IMR-90 (cell line): ENCODE measurements around the gene TM7SF2. TPM values are rescaled to one million over a fixed set of nuclear protein-coding genes. Genes with fewer than 3 reads are reported as not detected.

Experiments
- ATAC-seq: fragments of 200-7000 bp; cut with Tn5 transposase; 2 replicates; pipeline ENCODE4 v1.9.1; 2020; ENCODE audit warnings: low read depth, mild to moderate bottlenecking, moderate library complexity
- BruUV-seq: library from RNA; stranded (reverse); fragments of 400-500 nt; replicated peaks from 2 replicates; lab custom pipeline; 2021; lab: Mats Ljungman, UMichigan
- CTCF ChIA-PET: fragments of 300-600 bp; formaldehyde crosslinking; extraction: SDS; loops from one replicate; lab custom pipeline; 2021; ENCODE audit warnings: antibody characterized with exemption; lab: Yijun Ruan, JAX
- POLR2A ChIA-PET: fragments of 300-600 bp; sonication (Branson Sonifier 250); formaldehyde crosslinking; loops from one replicate; lab custom pipeline; 2022; ENCODE audit warnings: antibody characterized with exemption; ENCODE audit not compliant: unreplicated experiment; lab: Charles Lee
- DNase-seq: peaks from one replicate; pipeline ENCODE4 v3.0.0; 2013
- H2AFZ ChIP-seq: replicated peaks from 2 replicates; pipeline ENCODE3; 2013; ENCODE audit warnings: low read length, mild to moderate bottlenecking; ENCODE audit not compliant: poor library complexity
- H2AK5ac ChIP-seq: 2 replicates; pipeline ENCODE4 v1.6.1; 2013; ENCODE audit warnings: low read depth, low read length, inconsistent platforms
- H2AK9ac ChIP-seq: replicated peaks from 2 replicates; pipeline ENCODE3; 2013; ENCODE audit warnings: mild to moderate bottlenecking, low read depth, low read length, moderate library complexity; ENCODE audit not compliant: poor library complexity
- H2BK120ac ChIP-seq: 2 replicates; pipeline ENCODE4 v1.6.1; 2013; ENCODE audit warnings: low read depth, low read length, inconsistent platforms
- H2BK15ac ChIP-seq: 3 replicates; pipeline ENCODE4 v1.6.1; 2013; ENCODE audit warnings: low read depth, low read length, inconsistent platforms
- H2BK20ac ChIP-seq: 2 replicates; pipeline ENCODE4 v1.6.1; 2013; ENCODE audit warnings: low read depth, mild to moderate bottlenecking, inconsistent platforms, low read length, moderate library complexity
- H2BK5ac ChIP-seq: 2 replicates; pipeline ENCODE4 v1.6.1; 2013; ENCODE audit warnings: mild to moderate bottlenecking, low read depth, low read length, inconsistent platforms; ENCODE audit not compliant: poor library complexity, severe bottlenecking
- H3K14ac ChIP-seq: replicated peaks from 2 replicates; pipeline ENCODE4 v1.6.1; 2013; ENCODE audit warnings: low read depth, low read length, inconsistent platforms
- H3K18ac ChIP-seq: 2 replicates; pipeline ENCODE4 v1.6.1; 2013; ENCODE audit warnings: low read depth, low read length, control low read depth
- H3K23ac ChIP-seq: 2 replicates; pipeline ENCODE4 v1.6.1; 2013; ENCODE audit warnings: low read depth, low read length, inconsistent platforms
- H3K27ac ChIP-seq: 2 replicates; pipeline ENCODE4 v1.5.1; 2013; ENCODE audit warnings: mild to moderate bottlenecking, control low read depth, low read length; ENCODE audit not compliant: insufficient read depth
- H3K27me3 ChIP-seq: 2 replicates; pipeline ENCODE4 v1.6.1; 2013; ENCODE audit warnings: low read length; ENCODE audit not compliant: control insufficient read depth, insufficient read depth
- H3K36me3 ChIP-seq: 2 replicates; pipeline ENCODE4 v1.6.1; 2013; ENCODE audit warnings: low read length, mixed read lengths; ENCODE audit not compliant: control insufficient read depth, insufficient read depth
- H3K4ac ChIP-seq: 2 replicates; pipeline ENCODE4 v1.6.1; 2013; ENCODE audit warnings: low read depth, low read length, inconsistent platforms
- H3K4me1 ChIP-seq: 2 replicates; pipeline ENCODE4 v1.6.1; 2013; ENCODE audit warnings: low read length, mixed read lengths; ENCODE audit not compliant: control insufficient read depth, insufficient read depth
- H3K4me2 ChIP-seq: 2 replicates; pipeline ENCODE4 v1.6.1; 2013; ENCODE audit warnings: low read depth, mild to moderate bottlenecking, control low read depth, low read length, moderate library complexity
- H3K4me3 ChIP-seq: 2 replicates; pipeline ENCODE4 v1.5.1; 2013; ENCODE audit warnings: low read depth, mild to moderate bottlenecking, control low read depth, low read length, moderate library complexity; ENCODE audit not compliant: insufficient read depth
- H3K56ac ChIP-seq: 2 replicates; pipeline ENCODE4 v1.6.1; 2013; ENCODE audit warnings: low read length, inconsistent platforms; ENCODE audit not compliant: insufficient read depth; ENCODE audit errors: extremely low read depth
- H3K79me1 ChIP-seq, 2 experiments: 2 replicates each; pipeline ENCODE4 v1.6.1; 2013; ENCODE audit warnings: low read length in 2 of 2, inconsistent platforms in 1 of 2, low read depth in 1 of 2
- H3K9ac ChIP-seq: 2 replicates; pipeline ENCODE4 v1.6.1; 2013; ENCODE audit warnings: low read depth, low read length, control low read depth
- H3K9me1 ChIP-seq: 2 replicates; pipeline ENCODE4 v1.6.1; 2013; ENCODE audit warnings: low read length, inconsistent platforms; ENCODE audit not compliant: insufficient read depth
- H3K9me3 ChIP-seq: 2 replicates; pipeline ENCODE4 v1.6.1; 2013; ENCODE audit warnings: low read length; ENCODE audit not compliant: control insufficient read depth, insufficient read depth
- H4K20me1 ChIP-seq: 2 replicates; pipeline ENCODE4 v1.6.1; 2013; ENCODE audit warnings: low read length, inconsistent platforms; ENCODE audit not compliant: insufficient read depth
- H4K5ac ChIP-seq: 2 replicates; pipeline ENCODE4 v1.6.1; 2013; ENCODE audit warnings: mild to moderate bottlenecking, low read depth, low read length, control low read depth
- H4K8ac ChIP-seq, 2 experiments: 2 replicates each; pipeline ENCODE4 v1.6.1; 2013; ENCODE audit warnings: low read depth in 2 of 2, low read length in 2 of 2, control low read depth in 1 of 2, inconsistent platforms in 1 of 2
- H4K91ac ChIP-seq: 2 replicates; pipeline ENCODE4 v1.6.1; 2013; ENCODE audit warnings: low read depth, low read length, inconsistent platforms; ENCODE audit not compliant: insufficient read depth
- BHLHE40 ChIP-seq: fragments of 150-350 bp; IDR thresholded peaks from 2 replicates; pipeline ENCODE4 v1.6.1; 2016; ENCODE audit warnings: mild to moderate bottlenecking, low read depth, low read length
- CEBPB ChIP-seq: IDR thresholded peaks from 2 replicates; pipeline ENCODE4 v1.6.1; 2012; ENCODE audit warnings: low read depth, low read length, improper control_type of control experiment
- CHD1 ChIP-seq: IDR thresholded peaks from 2 replicates; pipeline ENCODE4 v1.6.1; 2012; ENCODE audit warnings: low read depth, low read length, improper control_type of control experiment
- FOS ChIP-seq: fragments of 150-350 bp; IDR thresholded peaks from 2 replicates; pipeline ENCODE4 v1.6.1; 2016; ENCODE audit warnings: low read depth, low read length
- MAFK ChIP-seq: IDR thresholded peaks from 2 replicates; pipeline ENCODE4 v1.6.1; 2012; ENCODE audit warnings: low read depth, low read length, improper control_type of control experiment
- MAZ ChIP-seq: IDR thresholded peaks from 2 replicates; pipeline ENCODE4 v1.6.1; 2012; ENCODE audit warnings: low read depth, mild to moderate bottlenecking, low read length, improper control_type of control experiment, moderate library complexity, borderline replicate concordance
- MXI1 ChIP-seq: IDR thresholded peaks from 2 replicates; pipeline ENCODE4 v1.6.1; 2012; ENCODE audit warnings: low read depth, mild to moderate bottlenecking, low read length, moderate library complexity, borderline replicate concordance
- NFE2L2 ChIP-seq: fragments of 150-350 bp; IDR thresholded peaks from 2 replicates; pipeline ENCODE4 v1.6.1; 2016; ENCODE audit warnings: low read depth, mild to moderate bottlenecking, low read length
- POLR2A ChIP-seq: IDR thresholded peaks from 2 replicates; pipeline ENCODE4 v1.6.1; 2012; ENCODE audit warnings: mild to moderate bottlenecking, low read depth, low read length
- RAD21 ChIP-seq: IDR thresholded peaks from 2 replicates; pipeline ENCODE4 v1.6.1; 2012; ENCODE audit warnings: low read length, improper control_type of control experiment
- RCOR1 ChIP-seq: IDR thresholded peaks from 2 replicates; pipeline ENCODE4 v1.6.1; 2012; ENCODE audit warnings: mild to moderate bottlenecking, low read length, improper control_type of control experiment; ENCODE audit not compliant: insufficient replicate concordance
- RFX5 ChIP-seq: IDR thresholded peaks from 2 replicates; pipeline ENCODE4 v1.8.0; 2012; ENCODE audit warnings: low read depth, mild to moderate bottlenecking, low read length, moderate library complexity
- SMC3 ChIP-seq: fragments of 150-350 bp; IDR thresholded peaks from 2 replicates; pipeline ENCODE4 v1.6.1; 2016; ENCODE audit warnings: low read depth, mild to moderate bottlenecking, antibody characterized with exemption, low read length, moderate library complexity
- WGBS, 2 experiments: methylation state at CpG; one replicate each; pipeline versions ENCODE4 v1.1.5 to v1.1.7; 2013; ENCODE audit warnings: missing lambda C conversion rate in 2 of 2; ENCODE audit not compliant: insufficient read length in 1 of 2; ENCODE audit errors: extremely low coverage in 2 of 2; 5-methylcytosine and 5-hydroxymethylcytosine counted together
- dilution Hi-C: fragments of 300-500 bp; cut with HindIII; formaldehyde crosslinking; loops from one replicate; pipeline ENCODE4 v1.14.3; 2018; ENCODE audit warnings: low sequenced_read_pairs; ENCODE audit not compliant: unreplicated experiment
- in situ Hi-C: fragments of 300-500 bp; cut with MboI; formaldehyde crosslinking; loops from 3 replicates; pipeline ENCODE4 v1.14.3; 2019; ENCODE audit warnings: low sequenced_read_pairs, inconsistent platforms, mixed read lengths
- intact Hi-C: fragments of 100-400 bp; cut with micrococcal nuclease; formaldehyde crosslinking; loops from 2 replicates; pipeline ENCODE4 v1.10.0; 2022
- polyA plus RNA-seq, 3 experiments: library from polyadenylated mRNA; depleted of rRNA; stranded (reverse); fragments of >200 nt; gene quantifications; 2 replicates each; pipeline ENCODE4 v1.2.3, GENCODE V29; 2012; ENCODE audit warnings: low replicate concordance in 1 of 3
- total RNA-seq: library from RNA; depleted of rRNA; stranded (reverse); fragments of >200 nt; gene quantifications from 2 replicates; pipeline ENCODE4 v1.2.3, GENCODE V29; 2012
- TF ChIP-seq, protein P1 (sequence below): fragments of 150-350 bp; IDR thresholded peaks from 2 replicates; pipeline ENCODE4 v1.6.1; 2016; ENCODE audit warnings: low read depth, mild to moderate bottlenecking, low read length, moderate library complexity, borderline replicate concordance
- TF ChIP-seq, protein P2 (sequence below): fragments of 150-350 bp; IDR thresholded peaks from 2 replicates; pipeline ENCODE4 v1.6.1; 2017; ENCODE audit warnings: mild to moderate bottlenecking, antibody characterized with exemption, low read length, low read depth

TM7SF2 gene
- total and polyA plus RNA-seq, 2 of the 4 experiments (the other 2 are of a cell fraction), result 5.7 to 7.6 TPM

DNA sequence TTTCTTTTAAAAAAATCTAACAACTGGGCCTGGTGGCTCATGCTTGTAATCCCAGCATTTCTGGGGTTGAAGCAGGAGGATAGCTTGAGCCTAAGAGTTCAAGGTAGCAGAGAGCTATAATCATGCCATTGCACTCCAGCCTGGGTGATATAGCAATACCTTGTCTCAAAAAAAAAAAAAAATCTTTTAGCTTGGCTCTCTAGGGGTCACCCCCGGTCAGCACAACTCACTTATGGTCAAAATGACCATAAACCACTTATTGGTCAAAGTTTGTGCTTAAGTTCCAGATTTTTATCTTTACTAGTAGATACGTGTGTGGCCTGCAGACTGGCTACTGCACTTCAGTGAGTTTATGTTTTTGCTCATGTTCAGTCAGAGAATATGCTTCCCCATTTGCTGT is 52.0 kb downstream of the TM7SF2 start:
- no CpG with 5 or more reads among the region's 2 CpGs for WGBS, 2 experiments
- POLR2A ChIA-PET, result no interaction called here

More for the DNA sequence above, 52.0 kb downstream of the TM7SF2 start:
- 0 out of 2 replicates have a peak, but pooled peaks cover 2% of the 10 kb centered on the region for H3K27me3 ChIP-seq
- H4K20me1 ChIP-seq, result no peaks in the 10 kb centered on the region
- DNase-seq (no peak), ATAC-seq (no peak)
- BruUV-seq, result no TSS peak
- H3K18ac ChIP-seq, result no peak overlapping the region
- no peak overlapping the region for H4K8ac ChIP-seq
- no peak for TF ChIP-seq SMC3
- no peak for TF ChIP-seq MAFK
- TF ChIP-seq POLR2A, result no peak
- no peak for TF ChIP-seq CHD1
- no peak for TF ChIP-seq RCOR1
- TF ChIP-seq BHLHE40, result no peak
- TF ChIP-seq MAZ, result no peak
- TF ChIP-seq RAD21, result no peak
- TF ChIP-seq, protein P1, sequence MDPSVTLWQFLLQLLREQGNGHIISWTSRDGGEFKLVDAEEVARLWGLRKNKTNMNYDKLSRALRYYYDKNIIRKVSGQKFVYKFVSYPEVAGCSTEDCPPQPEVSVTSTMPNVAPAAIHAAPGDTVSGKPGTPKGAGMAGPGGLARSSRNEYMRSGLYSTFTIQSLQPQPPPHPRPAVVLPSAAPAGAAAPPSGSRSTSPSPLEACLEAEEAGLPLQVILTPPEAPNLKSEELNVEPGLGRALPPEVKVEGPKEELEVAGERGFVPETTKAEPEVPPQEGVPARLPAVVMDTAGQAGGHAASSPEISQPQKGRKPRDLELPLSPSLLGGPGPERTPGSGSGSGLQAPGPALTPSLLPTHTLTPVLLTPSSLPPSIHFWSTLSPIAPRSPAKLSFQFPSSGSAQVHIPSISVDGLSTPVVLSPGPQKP, result no peak
- no peak for TF ChIP-seq NFE2L2
- TF ChIP-seq CEBPB, result no peak
- no peak for TF ChIP-seq FOS
- TF ChIP-seq RFX5, result no peak
- TF ChIP-seq MXI1, result no peak
- TF ChIP-seq, protein P2, sequence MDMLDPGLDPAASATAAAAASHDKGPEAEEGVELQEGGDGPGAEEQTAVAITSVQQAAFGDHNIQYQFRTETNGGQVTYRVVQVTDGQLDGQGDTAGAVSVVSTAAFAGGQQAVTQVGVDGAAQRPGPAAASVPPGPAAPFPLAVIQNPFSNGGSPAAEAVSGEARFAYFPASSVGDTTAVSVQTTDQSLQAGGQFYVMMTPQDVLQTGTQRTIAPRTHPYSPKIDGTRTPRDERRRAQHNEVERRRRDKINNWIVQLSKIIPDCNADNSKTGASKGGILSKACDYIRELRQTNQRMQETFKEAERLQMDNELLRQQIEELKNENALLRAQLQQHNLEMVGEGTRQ, result no peak
- in situ Hi-C loops, result no loop called here
- CTCF ChIA-PET, result no interaction called here
- H3K9ac ChIP-seq, result no peak overlapping the region
- H3K4me3 ChIP-seq, result no peak overlapping the region
- intact Hi-C loops, result no loop called here
- no peaks in the 10 kb centered on the region for H3K36me3 ChIP-seq
- H2AFZ ChIP-seq, result no peak overlapping the region
- no peak overlapping the region for H2AK5ac ChIP-seq
- no peak overlapping the region for H2BK5ac ChIP-seq
- no peak overlapping the region for H3K4me2 ChIP-seq
- no peaks in the 10 kb centered on the region for H3K79me1 ChIP-seq
- H4K5ac ChIP-seq, result no peak overlapping the region
- peaks cover 5% of the 10 kb centered on the region; the same call in 1 of the 2 replicates for H3K4me1 ChIP-seq
- no peak overlapping the region for H2BK120ac ChIP-seq
- 0 out of 2 replicates have a peak, but pooled peaks cover 4% of the 10 kb centered on the region for H3K9me1 ChIP-seq
- dilution Hi-C loops, result no loop called here
- no peak overlapping the region for H2BK15ac ChIP-seq
- H2BK20ac ChIP-seq, result no peak overlapping the region
- H3K9me3 ChIP-seq, result no peaks in the 10 kb centered on the region
- H3K4ac ChIP-seq, result no peak overlapping the region
- no peak overlapping the region for H2AK9ac ChIP-seq
- no peak overlapping the region for H3K23ac ChIP-seq
- H3K27ac ChIP-seq, result no peak overlapping the region
- H3K56ac ChIP-seq, result no peak overlapping the region
- H4K91ac ChIP-seq, result no peak overlapping the region
- H3K14ac ChIP-seq, result no peak overlapping the region
